Measurements from ENCODE around the gene HSBP1L1.
"Not testable (repeated sequence)": the region's sequence is repeated elsewhere in the genome, so short reads cannot be mapped to it uniquely, and the experiment has no call there.

The HSBP1L1 gene

DNA sequence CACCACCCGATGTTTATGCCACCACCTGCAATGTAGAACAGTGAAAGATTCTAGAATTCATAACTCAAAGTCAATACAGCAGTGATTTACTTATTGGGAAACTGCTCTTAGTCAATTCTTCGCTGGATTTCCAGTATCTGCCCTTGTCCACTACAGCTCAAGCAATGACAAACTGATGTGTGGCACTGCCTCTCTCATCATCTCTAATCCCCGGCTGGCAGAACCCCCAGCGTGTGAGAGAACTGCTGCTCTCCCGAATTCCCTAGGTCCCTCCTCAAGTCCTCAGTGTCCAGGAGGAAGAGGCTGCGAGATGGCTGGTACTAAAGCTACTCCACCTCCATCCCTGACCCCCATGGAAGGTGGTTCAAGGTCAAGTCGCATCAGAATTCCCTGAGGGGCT is 22.3 kb downstream of the HSBP1L1 start:
- no peak for DNase-seq (ENCODE audit: low spot score)

DNA sequence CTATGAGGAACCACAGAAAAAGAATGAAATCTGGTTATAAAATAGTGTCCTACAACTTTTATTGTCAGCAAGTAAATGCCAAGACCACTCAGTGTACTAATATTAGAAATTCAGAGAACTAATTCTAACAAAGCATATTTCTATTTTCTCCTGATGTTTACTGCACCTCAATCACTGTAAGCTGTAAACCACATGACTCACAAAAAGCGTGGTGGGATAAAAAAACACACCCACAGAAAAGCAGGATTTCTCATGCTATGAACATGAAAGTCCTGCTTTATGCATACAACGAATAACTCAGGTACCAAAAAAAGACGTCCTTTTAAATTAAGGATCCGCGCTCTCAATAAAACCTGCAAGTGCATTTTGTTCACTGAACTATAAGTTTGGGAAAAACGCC is 23.1 kb downstream of the HSBP1L1 start:
- no peak for DNase-seq (ENCODE audit: low spot score)

DNA sequence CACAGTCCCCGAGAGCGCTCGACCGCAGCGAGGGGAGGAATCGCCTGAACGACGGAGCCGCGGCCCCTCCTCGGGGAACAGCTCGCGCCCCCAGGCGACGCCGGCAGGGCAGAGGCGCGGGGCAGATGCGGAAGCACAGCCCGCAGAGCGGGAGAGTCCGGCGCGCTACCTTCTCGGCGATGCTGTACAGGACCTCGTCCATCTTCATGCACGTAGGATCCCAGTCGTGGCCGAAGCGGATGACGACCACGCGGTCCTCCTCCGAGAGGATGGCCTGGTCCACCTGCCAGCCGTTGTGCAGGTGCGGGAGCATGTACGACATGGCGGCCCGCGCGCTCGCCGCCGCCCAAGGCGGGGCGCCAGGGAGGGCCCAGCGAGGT is 23.6 kb downstream of the HSBP1L1 start:
- DNase-seq (ENCODE audit: low spot score), result peak; percentile 63

DNA sequence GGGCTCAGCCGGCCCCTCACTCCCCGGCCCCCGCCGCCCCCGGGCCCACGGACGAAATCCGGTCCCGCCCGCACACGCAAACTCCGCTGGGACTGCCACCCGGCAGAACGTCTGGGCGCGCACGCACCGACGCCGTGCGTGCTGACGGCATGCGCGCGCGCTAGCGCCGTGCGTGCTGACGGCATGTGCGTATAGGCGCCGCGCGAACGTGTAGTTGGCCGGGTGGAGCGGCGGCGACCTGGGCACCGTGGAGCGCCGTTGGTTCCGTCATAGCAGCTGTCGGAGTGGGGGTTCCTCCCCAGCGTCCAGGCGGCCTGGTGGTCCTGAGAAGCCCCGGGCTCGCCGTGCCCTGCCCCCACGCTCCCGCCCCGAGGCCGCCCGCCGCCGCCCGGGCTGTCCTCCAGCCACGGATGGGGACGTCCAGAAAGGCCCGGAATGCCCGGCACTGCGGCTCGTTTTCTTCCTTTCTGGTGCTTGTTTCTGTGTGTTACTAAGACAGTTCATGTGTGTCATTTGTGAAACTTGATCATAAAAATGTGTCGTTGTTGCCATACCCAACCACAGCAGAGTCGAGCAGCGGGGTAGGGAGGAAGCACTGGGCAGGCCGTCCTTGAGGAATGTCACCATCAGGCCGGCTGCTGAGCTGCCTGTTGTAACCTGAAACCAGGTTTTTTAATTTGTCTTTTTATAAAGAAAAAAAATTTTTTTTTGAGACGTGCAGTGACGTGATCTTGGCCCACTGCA is 24.2 kb downstream of the HSBP1L1 start, which contains the start of gene TXNL4A:
Gene TXNL4A, minus strand, starts transcription at position 113 of the 744 bp plus-strand sequence. CDS start 171 bp downstream, outside the sequence.
- peak; percentile 86 for DNase-seq (ENCODE audit: low spot score)

DNA sequence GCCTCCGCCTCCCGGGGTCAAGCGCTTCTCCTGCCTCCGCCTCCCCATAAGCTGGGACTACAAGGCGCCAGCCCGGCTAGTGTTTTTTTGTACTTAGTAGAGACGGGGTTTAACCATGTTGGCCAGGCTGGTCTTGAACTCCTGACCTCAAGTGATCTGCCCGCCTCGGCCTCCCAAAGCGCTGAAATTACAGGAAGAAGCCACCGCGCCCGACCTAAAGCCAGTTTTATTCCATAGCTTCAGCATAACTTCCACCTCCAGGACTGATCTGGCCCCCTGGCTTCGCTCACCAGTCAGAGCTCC is 24.7 kb downstream of the HSBP1L1 start:
- no peak for DNase-seq (ENCODE audit: low spot score)

DNA sequence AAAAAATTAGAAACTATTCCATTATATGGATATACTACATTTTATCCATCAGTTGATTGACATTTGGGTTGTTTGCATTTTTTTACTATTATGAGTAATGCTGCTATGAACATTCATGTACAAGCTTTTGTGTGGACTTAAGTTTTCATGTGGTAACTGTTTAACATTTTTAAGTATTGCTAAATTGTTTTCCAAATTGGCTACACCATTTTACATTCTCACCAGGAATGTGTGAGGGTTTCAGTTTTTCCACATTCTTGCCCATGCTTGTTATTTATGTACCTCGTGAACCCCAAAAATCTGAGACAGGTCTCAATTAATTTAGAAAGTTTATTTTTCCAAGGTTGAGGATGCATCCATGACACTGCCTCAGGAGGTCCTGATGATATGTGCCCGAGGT is 27.1 kb downstream of the HSBP1L1 start:
- no peak for DNase-seq (ENCODE audit: low spot score)

DNA sequence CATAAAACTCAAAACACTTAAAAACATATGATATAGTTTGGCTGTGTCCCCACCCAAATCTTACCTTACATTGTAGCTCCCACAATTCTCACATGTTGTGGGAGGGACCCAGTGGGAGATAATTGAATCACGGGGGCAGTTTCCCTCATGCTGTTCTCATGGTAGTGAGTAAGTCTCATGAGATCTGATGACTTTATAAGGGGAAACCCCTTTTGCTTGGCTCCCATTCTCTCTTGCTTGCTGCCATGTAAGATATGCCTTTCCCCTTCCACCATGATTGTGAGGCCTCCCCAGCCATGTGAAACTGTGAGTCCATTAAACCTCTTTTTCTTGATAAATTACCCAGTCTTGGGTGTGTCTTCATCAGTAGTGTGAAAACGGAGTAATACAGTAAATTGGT is 35.3 kb downstream of the HSBP1L1 start:
- DNase-seq (ENCODE audit: low spot score), result not testable (repeated sequence)

DNA sequence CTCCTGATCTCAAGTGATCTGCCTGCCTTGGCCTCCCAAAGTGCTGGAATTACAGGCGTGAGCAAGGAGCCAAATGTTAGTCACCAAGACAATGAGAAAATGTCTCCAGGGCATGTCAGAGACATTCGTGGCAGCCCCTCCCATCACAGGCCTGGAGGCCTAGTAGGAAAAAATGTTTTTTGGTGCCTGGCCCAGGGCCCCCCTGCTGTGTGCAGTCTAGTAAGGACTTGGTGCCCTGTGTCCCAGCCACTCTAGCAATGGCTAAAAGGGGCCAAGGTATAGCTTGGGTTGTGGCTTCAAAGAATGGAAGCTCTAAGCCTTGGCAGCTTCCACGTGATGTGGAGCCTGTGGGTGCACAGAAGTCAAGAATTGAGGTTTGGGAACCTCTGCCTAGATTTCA is 36.4 kb downstream of the HSBP1L1 start:
- no peak for DNase-seq (ENCODE audit: low spot score)

DNA sequence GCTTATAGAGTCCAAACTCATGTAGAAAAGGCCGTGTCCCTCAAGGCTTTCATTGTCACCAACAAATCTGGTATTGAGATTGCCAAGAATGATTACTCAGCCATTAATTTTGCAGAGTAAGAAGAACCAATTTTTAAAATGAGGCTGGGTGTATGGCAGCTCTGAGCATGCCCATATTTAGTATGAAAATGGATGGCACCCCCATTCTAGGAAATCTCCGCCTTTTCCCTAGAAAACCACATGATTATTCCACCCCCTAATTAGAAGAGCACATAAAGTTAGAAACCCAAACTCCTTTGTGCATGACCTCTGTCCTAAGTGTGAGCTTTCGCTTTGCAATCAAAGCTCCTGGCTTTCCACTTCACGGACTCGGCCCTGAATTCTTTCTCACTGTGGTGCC is 38.0 kb downstream of the HSBP1L1 start:
- no peak for DNase-seq (ENCODE audit: low spot score)

DNA sequence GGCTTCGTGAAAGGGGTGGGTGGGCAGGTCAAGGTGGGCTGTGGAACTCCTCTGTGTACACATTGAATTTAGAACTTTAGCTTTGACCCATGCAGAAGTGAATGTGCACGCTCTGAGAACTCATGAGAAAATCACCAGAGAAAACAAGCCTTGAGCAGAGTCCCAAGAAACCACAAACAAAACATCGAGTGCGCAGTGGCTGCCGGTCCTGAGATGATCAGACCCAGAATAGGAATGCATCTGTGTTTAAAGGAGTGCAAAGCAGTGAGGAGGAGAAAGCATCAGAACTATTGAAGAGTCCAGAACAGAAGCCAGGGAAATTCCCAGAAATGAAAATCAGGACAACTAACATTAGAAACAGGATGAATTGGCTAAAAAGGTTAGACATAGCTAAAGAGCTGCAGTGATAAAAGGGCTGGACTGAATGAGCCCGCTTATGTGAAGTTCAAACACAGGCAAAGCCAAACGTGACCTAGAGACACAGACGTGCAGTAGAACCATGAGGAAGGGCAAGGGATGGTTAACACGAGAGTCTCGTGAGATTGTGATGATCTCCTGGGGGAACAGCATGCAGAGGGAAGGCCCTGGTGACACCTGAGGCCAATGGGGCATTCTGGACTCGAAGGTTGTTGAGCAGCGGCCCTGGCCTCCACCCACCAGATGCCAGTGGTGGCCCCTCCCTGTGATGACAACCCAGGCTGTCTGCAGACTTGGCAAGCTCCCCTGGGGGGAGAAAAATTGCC is 40.3 kb downstream of the HSBP1L1 start:
- DNase-seq (ENCODE audit: low spot score), result no peak

DNA sequence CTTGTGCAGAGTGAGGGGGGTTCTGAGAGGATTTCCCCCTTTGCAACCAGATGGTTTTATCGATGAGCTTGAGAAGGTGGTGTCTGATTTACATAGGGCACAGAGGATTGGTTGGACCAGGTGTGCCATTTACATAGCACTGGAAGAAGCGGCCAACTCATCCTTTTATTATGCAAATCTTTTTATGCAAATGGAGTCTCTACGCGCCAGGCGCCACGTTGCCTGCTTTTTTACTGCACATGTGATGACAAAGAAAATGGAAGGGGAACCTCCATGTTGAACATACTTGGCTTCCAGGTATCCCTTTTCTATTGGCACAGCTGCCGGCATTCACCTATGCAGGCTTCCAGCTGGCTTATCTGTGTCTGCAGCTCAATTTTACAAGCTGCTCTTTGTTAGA is 42.3 kb downstream of the HSBP1L1 start:
- DNase-seq (ENCODE audit: low spot score), result no peak

DNA sequence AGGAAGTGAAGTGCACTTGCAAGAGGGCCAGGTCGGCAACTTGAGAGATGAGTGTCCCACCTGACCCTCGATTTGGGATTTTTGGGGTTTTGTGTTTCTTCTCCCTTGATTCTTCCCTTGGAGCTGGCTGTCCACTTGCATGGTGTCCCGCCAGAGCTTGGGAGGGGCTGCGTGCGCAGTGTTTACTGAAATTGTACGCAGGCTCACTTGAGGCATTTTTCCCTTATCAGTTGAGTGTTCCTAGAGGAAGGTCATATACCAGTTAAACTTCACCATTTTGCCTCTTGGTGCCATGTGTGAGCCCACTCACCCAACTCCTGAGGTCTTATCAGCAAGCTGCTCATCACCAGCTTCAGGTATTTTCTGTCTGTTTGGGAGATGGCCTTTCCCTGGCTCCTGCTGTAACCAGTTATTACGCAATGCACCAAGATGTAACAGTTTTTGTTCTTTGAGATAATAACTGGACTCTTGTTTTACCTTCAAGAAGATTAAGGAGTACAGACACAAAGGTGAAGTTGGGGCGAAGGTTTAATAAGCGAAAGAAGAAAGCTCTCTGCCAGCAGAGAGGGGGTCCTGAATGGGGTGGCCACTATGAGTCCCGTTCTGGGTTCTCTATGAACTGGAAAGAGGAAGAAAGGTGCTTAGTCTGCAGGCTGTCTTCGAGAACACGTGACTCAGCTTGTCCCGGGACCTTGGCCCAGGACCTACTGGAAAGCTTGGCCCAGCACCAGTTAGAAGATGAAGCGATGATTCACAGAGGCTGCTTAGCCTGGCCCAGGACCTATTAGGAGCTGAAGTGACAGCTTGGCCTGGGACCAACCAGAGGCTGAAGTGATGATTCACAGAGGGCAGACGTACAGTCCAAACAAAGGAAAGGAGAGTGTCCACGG is 45.5 kb downstream of the HSBP1L1 start:
- no peak for DNase-seq (ENCODE audit: low spot score)

DNA sequence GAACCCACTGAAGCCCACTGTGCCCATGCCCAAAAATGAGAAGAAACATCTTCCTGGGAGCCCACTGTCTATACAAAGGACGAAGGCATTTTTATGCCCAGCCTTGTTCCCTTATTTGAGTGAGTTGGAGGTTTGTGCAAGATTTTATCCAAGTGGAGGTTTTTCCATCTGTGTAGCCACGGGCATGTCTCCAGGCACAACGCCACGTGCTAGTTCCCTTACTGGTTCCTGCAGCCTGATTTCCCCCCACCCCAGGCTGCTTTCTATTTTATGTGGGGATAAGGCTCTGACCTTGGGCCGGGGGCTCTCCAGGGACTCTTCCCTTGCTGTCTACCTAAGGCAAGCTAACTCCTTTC is 46.1 kb downstream of the HSBP1L1 start:
- no peak for DNase-seq (ENCODE audit: low spot score)

DNA sequence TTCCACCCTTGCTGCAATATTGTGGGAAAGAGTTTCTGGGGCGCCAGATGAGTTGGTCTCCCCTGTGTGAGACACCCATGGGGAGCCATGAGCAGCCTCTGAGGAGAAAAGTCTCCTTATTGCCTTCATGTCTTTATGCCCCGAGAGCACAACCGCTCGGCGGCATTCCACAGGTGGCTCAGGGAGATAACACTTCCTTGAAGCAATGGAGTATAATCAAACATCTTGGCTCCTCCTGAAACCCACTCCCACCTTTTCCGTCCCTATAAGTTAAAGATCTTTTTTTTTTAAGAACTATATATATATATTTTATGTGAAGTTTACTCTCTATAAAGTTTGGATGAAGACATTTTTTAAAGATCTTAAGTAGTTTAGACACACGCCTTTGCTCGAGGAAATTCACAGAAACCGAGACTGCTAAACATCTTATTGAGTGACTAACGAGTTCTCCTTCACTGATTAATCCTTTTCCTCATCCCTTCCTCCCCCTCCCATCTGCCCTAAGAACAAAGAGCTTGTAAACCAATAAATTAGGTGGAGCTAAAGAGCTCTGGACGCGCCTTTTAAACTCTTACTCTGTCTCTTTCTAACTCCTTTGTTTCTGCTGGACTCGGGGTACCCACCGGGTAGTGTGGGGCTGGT is 47.2 kb downstream of the HSBP1L1 start:
- DNase-seq (ENCODE audit: low spot score), result not testable (repeated sequence)

DNA sequence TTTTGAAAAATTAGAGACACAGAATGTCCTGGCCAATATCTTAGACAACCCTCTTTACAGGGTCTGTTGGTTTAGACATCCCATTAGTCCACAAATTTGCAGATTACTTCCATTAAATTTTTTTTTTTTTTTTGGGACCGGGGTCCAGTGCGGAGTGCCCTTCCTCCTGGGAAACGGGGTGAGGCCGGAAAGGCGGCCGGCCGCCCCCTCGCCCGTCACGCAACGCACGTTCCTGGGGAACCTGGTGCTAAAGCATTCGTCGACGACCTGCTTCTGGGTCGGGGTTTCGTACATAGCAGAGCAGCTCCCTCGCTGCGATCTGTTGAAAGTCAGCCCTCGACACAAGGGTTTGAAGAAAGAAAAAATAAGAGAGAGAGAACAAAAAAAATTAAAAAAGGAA is 48.3 kb downstream of the HSBP1L1 start:
- DNase-seq (ENCODE audit: low spot score), result no peak

All from globus pallidus (tissue), 1 donor.